ENCODE results near the gene ABHD14A.

Gene ABHD14A

DNA sequence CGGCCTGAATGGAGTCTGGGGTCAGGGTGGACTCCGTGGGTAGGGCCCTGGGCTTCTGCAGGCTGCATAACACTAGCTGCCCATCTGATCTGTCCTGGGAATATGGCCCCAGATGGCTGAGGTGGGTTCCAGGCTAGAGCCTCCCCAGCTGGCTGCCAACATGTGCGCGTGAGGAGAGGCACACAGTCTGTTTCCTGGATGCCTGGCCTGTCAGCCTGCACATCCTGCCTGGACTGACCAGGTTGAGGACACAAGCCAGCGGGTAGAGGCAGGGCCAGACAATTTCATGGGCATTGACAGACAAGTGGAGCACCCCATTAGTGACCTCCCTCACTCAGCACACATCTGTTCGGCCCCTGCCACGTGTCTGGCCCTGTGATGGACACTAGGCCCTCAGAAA lies 50.6 kb downstream of the ABHD14A start:
- H3K27ac ChIP-seq, result no peak overlapping the region
- no peak overlapping the region for H3K4me3 ChIP-seq
- H3K36me3 ChIP-seq (ENCODE audit: insufficient read depth, low read length), result no peaks in the 10 kb centered on the region
- H3K9me3 ChIP-seq (ENCODE audit: low read depth, low read length), result no peaks in the 10 kb centered on the region
- TF ChIP-seq POLR2AphosphoS5 (IDR thresholded peaks at IDR 0.05; ENCODE audit: borderline replicate concordance, low read depth, low read length), result no peak
- no peak for TF ChIP-seq EZH2 (IDR thresholded peaks at IDR 0.05)
- no peak for TF ChIP-seq FOXP2 (optimal IDR thresholded peaks at IDR 0.05; ENCODE audit: control extremely low read depth, extremely low read length, insufficient read depth)
- H3K9ac ChIP-seq (ENCODE audit: insufficient read length), result no peak overlapping the region
- no peak for DNase-seq (ENCODE audit: low read depth, low spot score)

DNA sequence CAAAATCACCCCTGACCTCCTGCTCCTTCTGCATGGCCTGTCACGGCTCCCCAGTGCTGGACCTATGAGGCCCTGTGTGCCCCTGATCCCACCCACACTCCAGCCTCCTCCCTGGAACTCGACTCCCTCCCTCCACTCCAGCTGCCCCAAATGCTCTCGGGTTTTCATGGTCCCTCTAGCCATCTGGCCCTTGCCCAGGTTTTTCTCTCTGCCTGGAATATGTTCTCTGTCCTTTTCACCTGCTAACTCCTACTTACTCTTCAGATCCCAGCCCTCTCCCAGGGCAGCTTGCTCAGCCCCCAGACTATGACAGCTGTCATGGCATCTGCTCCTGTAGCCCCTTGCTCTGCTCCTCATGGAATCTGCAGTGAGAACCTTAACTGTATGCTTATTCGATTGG lies 51.2 kb downstream of the ABHD14A start:
- no peak for DNase-seq (ENCODE audit: low read depth, low spot score)
- Histone ChIP-seq H3K9ac (ENCODE audit: insufficient read length) (no peak overlapping the region), H3K27ac (no peak overlapping the region), H3K4me3 (no peak overlapping the region), H3K9me3 (ENCODE audit: low read depth, low read length) (no peaks in the 10 kb centered on the region), H3K36me3 (ENCODE audit: insufficient read depth, low read length) (no peaks in the 10 kb centered on the region)
- TF ChIP-seq FOXP2 (optimal IDR thresholded peaks at IDR 0.05; ENCODE audit: control extremely low read depth, extremely low read length, insufficient read depth), result no peak
- TF ChIP-seq POLR2AphosphoS5 (IDR thresholded peaks at IDR 0.05; ENCODE audit: borderline replicate concordance, low read depth, low read length), result no peak
- TF ChIP-seq EZH2 (IDR thresholded peaks at IDR 0.05), result no peak

DNA sequence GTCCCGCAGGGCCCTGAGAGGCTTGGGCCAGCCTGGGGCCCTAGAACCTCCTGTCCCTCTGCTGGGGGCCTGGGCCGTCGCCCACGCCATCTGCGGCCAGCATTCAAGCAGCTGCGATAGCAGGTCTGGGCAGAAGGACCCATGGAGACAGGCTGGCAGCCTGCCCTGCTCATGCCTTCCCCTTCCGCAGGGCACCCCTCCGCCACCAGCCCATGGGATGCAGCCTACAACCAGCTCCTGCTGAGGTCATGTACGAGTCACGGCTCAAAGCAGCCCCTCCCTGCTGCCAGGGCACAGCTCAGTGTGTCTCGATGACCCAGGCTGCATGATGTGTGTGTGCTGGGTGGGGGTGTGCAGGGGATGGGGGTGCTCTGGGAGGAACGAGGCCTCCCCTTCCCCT lies 53.7 kb downstream of the ABHD14A start:
- no peak for TF ChIP-seq FOXP2 (optimal IDR thresholded peaks at IDR 0.05; ENCODE audit: control extremely low read depth, extremely low read length, insufficient read depth)
- TF ChIP-seq POLR2AphosphoS5 (IDR thresholded peaks at IDR 0.05; ENCODE audit: borderline replicate concordance, low read depth, low read length), result no peak
- no peak for TF ChIP-seq EZH2 (IDR thresholded peaks at IDR 0.05)
- no peak overlapping the region for H3K27ac ChIP-seq
- no peak for DNase-seq (ENCODE audit: low read depth, low spot score)
- H3K9ac ChIP-seq (ENCODE audit: insufficient read length), result no peak overlapping the region
- H3K36me3 ChIP-seq (ENCODE audit: insufficient read depth, low read length), result no peaks in the 10 kb centered on the region
- no peaks in the 10 kb centered on the region for H3K9me3 ChIP-seq (ENCODE audit: low read depth, low read length)
- H3K4me3 ChIP-seq, result no peak overlapping the region

DNA sequence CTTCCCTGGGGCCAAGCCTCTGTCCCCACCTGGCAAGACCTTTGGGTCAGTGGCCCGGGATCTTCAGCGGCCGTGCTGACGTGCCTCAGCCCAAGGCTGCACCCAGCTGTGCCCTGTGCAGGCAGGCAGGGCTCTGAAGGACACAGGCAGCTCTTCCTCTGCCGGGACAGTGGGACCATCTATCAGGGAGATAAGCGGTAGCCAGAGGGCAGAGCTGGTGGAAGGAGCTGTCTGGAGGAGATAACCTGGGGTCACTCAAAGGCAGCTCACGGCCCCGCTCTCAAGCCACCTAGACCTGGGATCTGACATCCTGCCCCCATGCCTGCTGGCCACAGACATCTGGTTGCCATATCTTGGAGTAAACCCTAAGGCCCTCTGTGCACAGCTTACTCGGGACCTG lies 54.2 kb downstream of the ABHD14A start:
- Histone ChIP-seq H3K27ac (no peak overlapping the region), H3K9ac (ENCODE audit: insufficient read length) (no peak overlapping the region)
- no peak for DNase-seq (ENCODE audit: low read depth, low spot score)

DNA sequence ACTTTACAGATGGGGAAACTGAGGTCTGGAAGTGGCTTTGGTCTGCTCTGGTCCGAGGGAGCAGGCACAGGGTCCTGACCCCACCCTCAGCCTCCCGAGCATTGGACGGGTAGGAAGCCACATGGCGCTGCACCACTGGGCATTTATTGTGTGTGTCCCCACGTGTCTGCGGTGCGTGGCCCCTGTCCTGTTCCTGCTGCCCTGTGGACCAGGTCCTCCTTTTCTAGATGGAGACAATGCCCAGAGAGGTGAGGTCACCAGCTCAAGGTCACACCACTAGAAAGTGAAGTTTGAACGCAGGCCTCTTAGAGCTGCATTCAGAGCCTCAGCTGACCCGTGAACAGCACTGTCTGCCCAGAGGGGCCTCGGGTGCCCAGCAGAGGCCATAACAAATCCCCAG lies 54.7 kb downstream of the ABHD14A start:
- H3K4me3 ChIP-seq, result no peak overlapping the region
- H3K27ac ChIP-seq, result no peak overlapping the region
- no peaks in the 10 kb centered on the region for H3K9me3 ChIP-seq (ENCODE audit: low read depth, low read length)
- no peak for DNase-seq (ENCODE audit: low read depth, low spot score)
- no peak overlapping the region for H3K9ac ChIP-seq (ENCODE audit: insufficient read length)
- TF ChIP-seq FOXP2 (optimal IDR thresholded peaks at IDR 0.05; ENCODE audit: control extremely low read depth, extremely low read length, insufficient read depth) (no peak), EZH2 (IDR thresholded peaks at IDR 0.05) (no peak), POLR2AphosphoS5 (IDR thresholded peaks at IDR 0.05; ENCODE audit: borderline replicate concordance, low read depth, low read length) (no peak)
- no peaks in the 10 kb centered on the region for H3K36me3 ChIP-seq (ENCODE audit: insufficient read depth, low read length)

More for the DNA sequence above, 54.2 kb downstream of the ABHD14A start:
- H3K9me3 ChIP-seq (ENCODE audit: low read depth, low read length), result no peaks in the 10 kb centered on the region
- no peaks in the 10 kb centered on the region for H3K36me3 ChIP-seq (ENCODE audit: insufficient read depth, low read length)
- H3K4me3 ChIP-seq, result no peak overlapping the region
- TF ChIP-seq EZH2 (IDR thresholded peaks at IDR 0.05) (no peak), FOXP2 (optimal IDR thresholded peaks at IDR 0.05; ENCODE audit: control extremely low read depth, extremely low read length, insufficient read depth) (no peak), POLR2AphosphoS5 (IDR thresholded peaks at IDR 0.05; ENCODE audit: borderline replicate concordance, low read depth, low read length) (no peak)

Data from SK-N-MC (cell line).